Thymus (tissue), 11 donors: Measurements from ENCODE around the gene CDH9. TPM values are rescaled to one million over a fixed set of nuclear protein-coding genes. Genes with fewer than 3 reads are reported as not detected.

ENCODE experiments used
- DNase-seq, 9 donors: peaks; one replicate each; pipeline ENCODE4 v3.0.0-alpha.2; 2013; ENCODE audit warnings: low spot score in 9 of 9, low read depth in 6 of 9, missing footprints in 1 of 9
- H3K27ac ChIP-seq, 2 donors: one replicate each; pipeline ENCODE4 v1.5.1; 2013; ENCODE audit warnings: control low read depth in 1 of 2, low read depth in 1 of 2, low read length in 1 of 2, mild to moderate bottlenecking in 1 of 2, moderate library complexity in 1 of 2
- H3K27me3 ChIP-seq, 2 donors: one replicate each; pipeline ENCODE4 v1.5.1; 2013; ENCODE audit warnings: low read length in 1 of 2; ENCODE audit not compliant: control insufficient read depth in 2 of 2, insufficient read depth in 1 of 2
- H3K36me3 ChIP-seq, 2 donors: one replicate each; pipeline ENCODE4 v1.5.1; 2013; ENCODE audit warnings: low read length in 1 of 2, mild to moderate bottlenecking in 1 of 2, moderate library complexity in 1 of 2; ENCODE audit not compliant: control insufficient read depth in 2 of 2, insufficient read depth in 2 of 2
- H3K4me1 ChIP-seq, 2 donors: one replicate each; pipeline ENCODE4 v1.5.1; 2013; ENCODE audit warnings: low read length in 2 of 2; ENCODE audit not compliant: control insufficient read depth in 2 of 2, insufficient read depth in 2 of 2
- H3K4me3 ChIP-seq, 2 donors: one replicate each; pipeline ENCODE4 v1.5.1; 2013; ENCODE audit warnings: low read length in 2 of 2, control low read depth in 1 of 2, mild to moderate bottlenecking in 1 of 2
- H3K9me3 ChIP-seq, 2 donors: one replicate each; pipeline ENCODE4 v1.5.1; 2013; ENCODE audit warnings: low read length in 1 of 2, mild to moderate bottlenecking in 1 of 2; ENCODE audit not compliant: control insufficient read depth in 2 of 2, insufficient read depth in 1 of 2
- WGBS: extraction: QIAGEN DNeasy Blood & Tissue Kit; methylation state at CpG from one replicate; pipeline ENCODE4 v1.1.7; 2013; 5-methylcytosine and 5-hydroxymethylcytosine counted together
- polyA plus RNA-seq: library from polyadenylated mRNA; stranded (reverse); fragments of 200-250 nt; gene quantifications from one replicate; pipeline ENCODE4 v1.2.3, GENCODE V29; 2013
- total RNA-seq: library from RNA; stranded (reverse); fragments of 120-200 nt; gene quantifications from one replicate; pipeline ENCODE4 v1.2.4, GENCODE V29; 2013
- donor health status: healthy.

Gene CDH9
- total and polyA plus RNA-seq, 2 donors, result 0.05 to 0.09 TPM

GRCh38 chr5:27026801-27027200, 11.6 kb downstream of the CDH9 start:
- WGBS, result 98% methylated on average over 2 of the region's 2 CpGs
- Histone ChIP-seq H3K36me3 (no peaks in the 10 kb centered on the region), H3K27me3 (no peaks in the 10 kb centered on the region), H3K9me3 (no peaks in the 10 kb centered on the region), H3K4me3 (no peak overlapping the region), H3K27ac (no peak overlapping the region), H3K4me1 (no peaks in the 10 kb centered on the region)
- DNase-seq, result no peak

GRCh38 chr5:27026063-27026462, 12.3 kb downstream of the CDH9 start:
- no peak overlapping the region for H3K27ac ChIP-seq
- no peaks in the 10 kb centered on the region for H3K27me3 ChIP-seq
- WGBS, result 84% methylated on average over 1 of the region's 1 CpG
- H3K4me1 ChIP-seq, result no peaks in the 10 kb centered on the region
- H3K9me3 ChIP-seq, result no peaks in the 10 kb centered on the region
- H3K4me3 ChIP-seq, result no peak overlapping the region
- no peaks in the 10 kb centered on the region for H3K36me3 ChIP-seq
- no peak for DNase-seq

DNA sequence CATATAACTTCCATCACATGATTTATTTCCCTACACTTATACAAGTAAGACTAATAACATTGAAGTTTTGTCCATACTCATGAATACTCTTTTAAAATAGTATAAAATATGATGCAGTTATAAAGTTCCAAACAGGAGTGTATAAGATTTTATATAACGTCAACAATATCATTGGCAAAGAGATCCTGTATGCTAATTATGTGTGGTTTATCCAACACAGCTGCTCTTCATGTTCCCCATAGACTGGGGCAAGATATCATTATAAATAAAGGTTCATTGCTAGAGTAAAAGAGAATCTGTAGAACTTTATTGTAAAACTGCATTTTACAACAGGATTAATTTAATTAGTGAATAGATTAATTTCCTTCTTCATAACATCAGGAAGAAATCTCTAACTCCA, 16.9 kb downstream of the CDH9 start:
- 92% methylated on average over 1 of the region's 1 CpG for WGBS
- Histone ChIP-seq H3K27ac (no peak overlapping the region), H3K4me1 (no peaks in the 10 kb centered on the region), H3K27me3 (no peaks in the 10 kb centered on the region), H3K4me3 (no peak overlapping the region), H3K36me3 (no peaks in the 10 kb centered on the region), H3K9me3 (no peaks in the 10 kb centered on the region)
- no peak for DNase-seq

- peak in 1 of 9 donors; percentile 2 for DNase-seq
- Histone ChIP-seq H3K27me3 (no peaks in the 10 kb centered on the region), H3K4me1 (no peaks in the 10 kb centered on the region), H3K36me3 (no peaks in the 10 kb centered on the region), H3K27ac (no peak overlapping the region), H3K9me3 (no peaks in the 10 kb centered on the region), H3K4me3 (no peak overlapping the region)
- 22% methylated on average over 1 of the region's 1 CpG for WGBS
These were observed 17.4 kb downstream of the CDH9 start for GRCh38 chr5:27020973-27021372.

DNA sequence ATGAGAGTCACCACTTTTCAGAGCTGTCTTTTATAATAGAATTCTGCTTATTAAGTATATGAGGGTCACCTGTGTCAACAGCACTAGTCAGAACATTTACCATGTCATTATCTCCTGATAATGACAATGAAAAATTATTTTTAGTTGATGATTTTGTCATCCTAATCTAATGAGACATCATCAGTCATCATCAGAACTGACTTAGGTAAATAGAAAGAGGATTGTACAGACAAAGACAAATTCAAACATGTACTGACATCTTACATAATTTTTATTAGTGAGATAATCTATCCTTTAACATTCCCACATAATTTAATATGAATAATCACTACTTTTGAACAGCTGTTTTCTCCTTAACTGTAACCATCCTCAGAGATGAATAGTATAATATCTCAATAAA, 22.6 kb downstream of the CDH9 start:
- Histone ChIP-seq H3K27ac (no peak overlapping the region), H3K9me3 (no peaks in the 10 kb centered on the region), H3K36me3 (no peaks in the 10 kb centered on the region), H3K4me3 (no peak overlapping the region), H3K4me1 (no peaks in the 10 kb centered on the region), H3K27me3 (no peaks in the 10 kb centered on the region)
- DNase-seq, result no peak

GRCh38 chr5:27011274-27011673, 27.1 kb downstream of the CDH9 start:
- no peak overlapping the region for H3K27ac ChIP-seq
- WGBS, result 95% methylated on average over 4 of the region's 4 CpGs
- no peak for DNase-seq
- no peak overlapping the region for H3K4me3 ChIP-seq
- no peaks in the 10 kb centered on the region for H3K36me3 ChIP-seq
- no peaks in the 10 kb centered on the region for H3K9me3 ChIP-seq
- no peaks in the 10 kb centered on the region for H3K4me1 ChIP-seq
- no peaks in the 10 kb centered on the region for H3K27me3 ChIP-seq

DNA sequence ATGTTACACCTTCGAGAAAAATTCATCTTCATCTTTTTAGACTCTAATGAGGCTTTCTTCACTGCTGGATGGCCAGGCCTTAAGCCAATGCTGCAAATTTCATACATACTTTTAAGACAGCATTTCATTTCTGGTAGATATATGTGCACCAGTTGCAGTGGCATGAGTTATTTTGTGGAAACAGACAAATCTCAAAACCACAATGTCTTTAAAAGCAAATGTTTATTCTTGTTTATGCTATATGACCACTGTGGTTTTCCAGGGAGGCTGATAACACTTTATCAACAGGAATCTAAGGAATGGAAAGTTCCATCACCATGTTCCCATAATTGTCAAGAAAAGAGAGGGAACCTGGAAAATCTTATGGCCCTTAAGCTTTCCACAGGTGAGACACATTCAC, 27.7 kb downstream of the CDH9 start:
- Histone ChIP-seq H3K27me3 (no peaks in the 10 kb centered on the region), H3K36me3 (no peaks in the 10 kb centered on the region), H3K4me3 (no peak overlapping the region), H3K27ac (no peak overlapping the region), H3K9me3 (no peaks in the 10 kb centered on the region), H3K4me1 (no peaks in the 10 kb centered on the region)
- 97% methylated on average over 1 of the region's 1 CpG for WGBS
- no peak for DNase-seq

- no peaks in the 10 kb centered on the region for H3K4me1 ChIP-seq
- H3K27me3 ChIP-seq, result no peaks in the 10 kb centered on the region
- 46% methylated on average over 1 of the region's 1 CpG for WGBS
- DNase-seq, result no peak
- no peaks in the 10 kb centered on the region for H3K9me3 ChIP-seq
- H3K27ac ChIP-seq, result no peak overlapping the region
- no peak overlapping the region for H3K4me3 ChIP-seq
- no peaks in the 10 kb centered on the region for H3K36me3 ChIP-seq
These were observed 28.9 kb downstream of the CDH9 start for GRCh38 chr5:27009540-27009915.

- no peaks in the 10 kb centered on the region for H3K36me3 ChIP-seq
- no peaks in the 10 kb centered on the region for H3K9me3 ChIP-seq
- no peaks in the 10 kb centered on the region for H3K27me3 ChIP-seq
- no peaks in the 10 kb centered on the region for H3K4me1 ChIP-seq
- WGBS, result 95% methylated on average over 3 of the region's 3 CpGs
- H3K4me3 ChIP-seq, result no peak overlapping the region
- DNase-seq, result no peak
- no peak overlapping the region for H3K27ac ChIP-seq
These were observed 29.5 kb downstream of the CDH9 start for GRCh38 chr5:27008604-27009539.
